GM18502 (cell line): ENCODE results near the gene OTC.

ENCODE experiments used
- ATAC-seq: cut with Tn5 transposase; IDR thresholded peaks from one replicate; pipeline ENCODE4 v1.9.1; 2021; ENCODE audit warnings: mild to moderate bottlenecking; ENCODE audit not compliant: unreplicated experiment, poor library complexity

The OTC gene

DNA sequence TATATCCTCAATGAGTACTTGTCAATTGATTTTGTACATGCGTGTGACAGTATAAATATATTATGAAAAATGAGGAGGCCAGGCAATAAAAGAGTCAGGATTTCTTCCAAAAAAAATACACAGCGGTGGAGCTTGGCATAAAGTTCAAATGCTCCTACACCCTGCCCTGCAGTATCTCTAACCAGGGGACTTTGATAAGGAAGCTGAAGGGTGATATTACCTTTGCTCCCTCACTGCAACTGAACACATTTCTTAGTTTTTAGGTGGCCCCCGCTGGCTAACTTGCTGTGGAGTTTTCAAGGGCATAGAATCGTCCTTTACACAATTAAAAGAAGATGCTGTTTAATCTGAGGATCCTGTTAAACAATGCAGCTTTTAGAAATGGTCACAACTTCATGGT lies at the start of gene OTC:
TSS of gene OTC (plus strand) at position 243 of the 400 bp plus-strand sequence. CDS start at position 336, 93 bp downstream.
- no peak for ATAC-seq

- no peak for ATAC-seq
Observed at GRCh38 chrX:38304010-38304409, 48.4 kb upstream of the OTC start.

- no peak for ATAC-seq
Observed at GRCh38 chrX:38305971-38306370, 46.4 kb upstream of the OTC start.

DNA sequence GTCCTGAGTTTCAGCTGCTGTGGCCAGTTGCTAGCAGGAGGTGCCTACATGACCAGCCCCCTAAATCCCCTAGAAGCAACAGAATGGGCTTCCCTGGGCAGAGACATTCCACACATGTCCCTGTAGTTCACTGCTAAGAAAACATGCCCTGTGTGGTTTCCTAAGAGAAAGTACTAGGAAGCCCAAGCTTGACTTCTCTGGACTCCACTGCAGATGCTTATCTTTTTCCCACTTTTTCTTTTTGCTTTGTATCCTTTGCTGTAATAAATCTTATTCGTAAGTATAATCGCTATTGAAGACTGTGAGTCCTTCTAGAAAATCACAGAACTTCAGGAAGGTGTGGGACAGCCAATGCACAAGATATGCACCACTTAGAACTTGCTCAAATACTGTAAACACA lies 40.7 kb upstream of the OTC start:
- no peak for ATAC-seq

DNA sequence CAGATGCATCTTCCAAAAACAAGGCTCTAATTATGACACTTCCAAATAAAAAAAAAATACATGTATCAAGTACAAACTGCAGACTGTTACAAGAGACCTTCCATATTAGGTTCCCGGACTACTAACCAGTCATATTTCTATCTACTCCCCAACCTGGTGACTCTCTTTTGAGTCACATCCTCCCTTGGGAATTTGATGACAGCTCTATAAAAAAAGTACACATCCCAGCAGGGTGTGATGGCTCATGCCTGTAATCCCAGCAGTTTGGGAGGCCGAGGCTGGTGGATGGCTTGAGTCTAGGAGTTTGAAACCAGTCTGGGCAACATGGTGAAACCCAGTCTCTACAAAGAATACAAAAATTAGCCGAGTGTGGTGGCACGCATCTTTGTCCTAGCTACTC lies 40.0 kb upstream of the OTC start:
- no peak for ATAC-seq

DNA sequence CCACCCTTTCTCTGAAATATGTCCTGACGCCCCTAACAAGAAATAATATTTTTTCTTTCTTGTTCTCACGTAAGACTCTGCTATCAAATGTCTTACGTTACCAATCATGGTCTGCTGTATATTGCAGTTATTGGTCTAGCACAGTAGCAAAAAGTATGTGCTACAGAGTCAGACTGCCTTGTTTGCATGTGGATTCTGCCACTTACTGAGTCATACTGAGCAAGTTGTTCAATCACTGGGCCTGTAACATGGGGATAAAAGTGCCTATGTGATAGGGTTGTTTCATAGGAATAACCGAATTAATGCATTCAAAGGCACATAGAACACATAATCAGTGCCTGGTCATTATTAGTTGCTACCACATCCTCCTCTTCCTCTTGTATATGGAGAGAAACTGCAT lies 39.2 kb upstream of the OTC start:
- no peak for ATAC-seq

- ATAC-seq: no peak
Observed at GRCh38 chrX:38315186-38315585, 37.2 kb upstream of the OTC start.

DNA sequence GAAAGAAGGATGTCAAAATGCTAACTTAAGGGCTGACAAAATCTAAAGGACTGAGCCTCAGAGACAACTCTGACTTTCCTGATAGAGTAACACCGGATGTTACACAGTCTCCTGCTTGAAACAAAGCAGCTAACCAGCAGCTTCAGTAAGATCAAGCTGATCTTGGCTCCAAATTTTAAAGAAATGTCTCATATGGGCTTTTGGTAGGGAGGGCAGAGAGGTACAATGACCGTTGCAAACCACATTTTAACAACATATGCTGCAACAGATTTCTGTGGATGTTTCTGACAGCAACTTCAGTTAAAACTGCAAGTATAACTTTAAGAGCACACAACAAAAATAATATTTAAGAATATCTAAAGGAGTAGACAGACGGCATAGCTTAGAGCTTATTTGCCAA lies 34.2 kb upstream of the OTC start:
- ATAC-seq: no peak

GRCh38 chrX:38318606-38319005 lies 33.8 kb upstream of the OTC start:
- no peak for ATAC-seq

GRCh38 chrX:38320819-38321218 lies 31.6 kb upstream of the OTC start:
- ATAC-seq: no peak

GRCh38 chrX:38326086-38326485 lies 26.3 kb upstream of the OTC start:
- no peak for ATAC-seq

- ATAC-seq: peak; percentile 98
Observed at GRCh38 chrX:38327007-38327774, 25.2 kb upstream of the OTC start, which contains the start of gene RPGR. Gene RPGR, minus strand, starts transcription at chrX:38327509. Its CDS starts 142 bp downstream, at chrX:38327367.

- ATAC-seq: peak; percentile 1
Observed at GRCh38 chrX:38327775-38328081, 24.7 kb upstream of the OTC start.

DNA sequence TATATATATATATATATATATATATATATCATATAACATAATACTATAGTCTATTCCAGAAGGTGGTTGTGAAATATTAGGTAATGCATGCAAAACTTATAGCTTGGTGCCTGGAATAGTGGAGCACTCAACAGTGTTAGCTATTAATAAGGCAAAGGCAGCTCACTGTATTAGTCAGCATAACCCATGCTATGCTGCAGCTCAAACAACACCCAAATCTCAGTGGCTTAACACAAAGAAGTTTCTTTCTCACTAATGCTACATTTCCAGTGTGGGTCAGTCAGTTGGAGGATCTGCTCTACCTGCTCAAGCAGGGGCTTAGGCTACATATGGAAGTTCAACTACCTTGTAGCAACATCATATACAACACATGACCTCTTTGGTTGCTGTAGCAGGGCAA lies 19.9 kb upstream of the OTC start:
- ATAC-seq: peak; percentile 73

GRCh38 chrX:38335382-38335781 lies 17.0 kb upstream of the OTC start:
- ATAC-seq: no peak

DNA sequence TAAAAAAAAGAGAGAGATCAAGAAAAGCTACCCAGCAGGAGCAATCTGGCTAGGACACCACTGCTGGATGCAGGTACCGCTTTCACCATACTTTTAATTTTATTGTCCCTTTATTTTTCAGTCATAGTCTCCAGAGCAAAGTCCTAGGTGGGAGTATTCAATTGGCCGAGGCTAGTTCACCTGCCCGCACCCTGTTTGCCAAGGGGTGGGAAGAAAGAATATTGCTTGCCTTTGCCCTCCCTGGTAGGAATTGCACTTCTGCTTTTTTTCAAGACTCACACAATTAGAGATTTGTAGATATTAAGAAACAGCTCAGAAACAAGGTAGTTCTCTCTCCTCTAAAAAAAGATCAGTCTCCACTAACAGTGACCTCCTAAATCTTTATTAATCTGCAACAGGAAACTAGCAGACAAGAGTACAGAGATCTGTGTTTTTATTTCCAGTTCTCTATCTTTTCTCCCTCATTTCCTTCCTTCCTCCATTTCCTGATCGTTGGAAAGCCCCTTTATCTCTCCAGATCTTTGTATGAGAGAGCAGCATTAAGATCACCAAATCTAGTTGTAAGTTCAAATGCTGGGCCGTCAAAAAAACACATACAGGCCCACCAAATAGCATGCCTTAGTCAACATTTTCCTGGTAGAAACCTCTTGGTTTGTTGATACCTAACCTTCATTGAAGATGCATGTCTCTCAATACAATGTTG lies 15.7 kb upstream of the OTC start:
- ATAC-seq: no peak

DNA sequence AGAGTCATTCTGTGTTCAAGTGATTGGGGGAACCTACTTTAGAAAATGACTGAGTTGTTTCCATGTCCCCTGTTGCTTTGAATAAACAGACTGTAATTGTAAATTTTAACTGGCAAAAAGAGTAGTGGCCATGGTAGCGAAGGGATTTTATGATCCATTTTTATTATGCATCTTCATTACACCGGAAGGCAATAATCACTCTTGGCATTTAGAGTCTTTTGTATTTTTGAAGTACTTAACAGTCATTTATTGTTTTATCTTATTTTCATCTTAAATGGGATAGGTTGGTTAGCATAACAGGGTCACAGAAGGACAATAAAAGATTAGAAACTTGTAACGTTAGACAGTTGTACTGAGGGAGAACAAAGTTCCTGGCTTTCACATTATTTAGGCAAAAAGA lies 11.0 kb upstream of the OTC start:
- ATAC-seq: no peak

DNA sequence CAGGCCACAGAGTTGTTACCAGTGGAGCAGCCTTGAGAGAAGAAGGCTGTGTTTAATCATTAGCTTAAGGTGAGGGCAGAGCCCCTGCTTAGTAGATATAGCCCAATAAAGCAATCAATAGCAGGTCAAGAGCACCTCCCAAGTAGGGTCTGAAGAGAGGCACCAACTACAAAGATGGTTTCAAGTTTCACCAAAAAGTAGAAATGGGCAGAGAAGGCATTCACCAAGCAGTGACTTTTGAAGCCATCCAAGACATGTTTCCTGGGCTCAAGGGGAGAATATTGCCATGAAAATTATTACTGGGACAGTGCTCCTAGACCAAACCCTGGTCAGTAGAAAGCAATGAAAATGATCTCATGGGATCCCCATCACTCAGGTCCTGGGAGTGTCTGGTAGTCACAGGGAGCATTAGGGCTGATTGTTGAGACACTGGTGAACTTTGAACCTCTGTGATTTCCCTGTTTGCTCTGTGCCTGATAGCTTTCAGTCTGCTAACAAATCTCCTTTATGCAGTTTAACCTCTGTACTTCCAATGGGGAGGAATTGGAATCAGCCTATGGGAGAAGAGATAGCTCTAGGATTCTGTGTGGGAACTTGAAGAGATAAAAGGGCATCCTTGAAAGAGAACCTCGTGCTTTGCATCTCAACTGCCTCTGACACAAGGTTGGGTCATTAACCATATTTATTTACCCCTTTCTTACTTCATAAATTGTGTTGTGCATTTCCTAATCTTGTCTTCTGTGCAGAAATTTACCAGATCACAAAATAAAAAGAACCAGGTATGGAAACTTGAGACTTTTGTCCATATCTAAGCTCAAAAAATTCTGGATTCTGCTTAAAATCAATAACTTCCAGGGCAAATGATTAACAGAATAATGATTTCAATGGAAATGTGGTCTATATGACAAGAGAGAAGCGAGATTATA lies 9.3 kb upstream of the OTC start:
- ATAC-seq: no peak

DNA sequence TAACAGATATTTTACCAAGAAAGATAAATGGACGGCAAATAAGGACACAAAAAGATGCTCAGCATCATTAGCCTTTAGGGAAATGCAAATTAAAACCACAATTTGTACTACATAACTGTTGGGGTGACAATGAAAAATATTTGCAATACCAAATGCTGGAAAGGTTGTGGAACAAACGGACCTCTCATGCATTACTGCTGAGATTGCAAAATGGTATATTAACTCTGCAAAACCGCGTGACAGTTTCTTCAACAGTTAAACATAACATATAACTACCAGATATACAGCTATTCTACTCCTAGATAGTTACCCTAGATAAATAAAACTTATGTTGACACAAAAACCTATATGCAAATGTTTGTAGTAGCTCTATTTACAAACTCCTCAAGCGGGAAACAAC lies 6.3 kb upstream of the OTC start:
- no peak for ATAC-seq

DNA sequence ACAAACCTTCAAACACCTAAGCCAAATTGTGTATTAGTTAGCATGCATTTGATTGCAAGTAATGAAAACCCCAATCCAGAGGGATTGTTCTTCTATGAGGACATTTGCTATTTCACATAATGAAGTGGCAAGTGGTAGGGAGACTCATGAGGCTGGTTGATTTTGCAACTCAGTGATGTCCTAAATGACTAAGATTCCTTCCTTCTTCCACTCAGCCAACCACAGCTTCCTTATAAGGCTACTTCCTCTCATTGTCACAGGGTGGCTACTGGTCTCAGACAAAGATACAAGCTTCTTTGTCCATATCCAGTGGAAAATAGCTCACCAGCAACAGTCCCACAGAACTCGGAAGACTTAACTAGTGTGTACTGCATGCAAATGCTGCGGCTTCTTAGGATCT lies 5.3 kb upstream of the OTC start:
- ATAC-seq: peak; percentile 96

DNA sequence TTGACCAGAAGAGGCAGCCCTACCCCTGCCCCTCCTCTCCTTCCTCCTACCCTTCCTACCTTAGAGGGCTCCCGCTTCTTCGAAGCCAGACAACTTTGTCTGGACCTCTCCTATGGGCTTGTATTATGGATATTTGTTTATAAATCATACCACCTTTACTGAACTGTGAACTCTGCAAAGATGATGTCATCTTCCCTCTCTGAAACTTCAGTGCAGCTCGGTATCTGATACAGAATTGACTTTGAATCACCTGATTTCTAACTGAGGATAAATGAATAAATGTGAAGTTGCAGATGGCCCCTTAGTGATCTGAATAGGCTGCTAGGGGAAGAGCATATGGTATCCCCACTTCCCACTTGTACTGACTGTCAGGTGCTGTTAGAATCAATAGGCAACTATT lies 1.1 kb upstream of the OTC start:
- no peak for ATAC-seq
